ENCODE data around the gene WDFY2.

GRCh38 chr13:51728972-51729371, 144.7 kb downstream of the WDFY2 start:
- no peak for TF ChIP-seq CTCF (conservative IDR thresholded peaks at IDR 0.05; ENCODE audit: low read length)
- TF ChIP-seq EZH2phosphoT487 (IDR thresholded peaks at IDR 0.05; ENCODE audit: borderline replicate concordance): no peak
